GM11168 (cell line): Measurements from ENCODE around the gene VAV2.

Source experiments
- in situ Hi-C: fragments of 300-500 bp; cut with MboI; formaldehyde crosslinking; loops from one replicate; pipeline ENCODE4 v1.12.0; 2022; ENCODE audit warnings: low sequenced_read_pairs; ENCODE audit not compliant: unreplicated experiment

VAV2 gene

DNA sequence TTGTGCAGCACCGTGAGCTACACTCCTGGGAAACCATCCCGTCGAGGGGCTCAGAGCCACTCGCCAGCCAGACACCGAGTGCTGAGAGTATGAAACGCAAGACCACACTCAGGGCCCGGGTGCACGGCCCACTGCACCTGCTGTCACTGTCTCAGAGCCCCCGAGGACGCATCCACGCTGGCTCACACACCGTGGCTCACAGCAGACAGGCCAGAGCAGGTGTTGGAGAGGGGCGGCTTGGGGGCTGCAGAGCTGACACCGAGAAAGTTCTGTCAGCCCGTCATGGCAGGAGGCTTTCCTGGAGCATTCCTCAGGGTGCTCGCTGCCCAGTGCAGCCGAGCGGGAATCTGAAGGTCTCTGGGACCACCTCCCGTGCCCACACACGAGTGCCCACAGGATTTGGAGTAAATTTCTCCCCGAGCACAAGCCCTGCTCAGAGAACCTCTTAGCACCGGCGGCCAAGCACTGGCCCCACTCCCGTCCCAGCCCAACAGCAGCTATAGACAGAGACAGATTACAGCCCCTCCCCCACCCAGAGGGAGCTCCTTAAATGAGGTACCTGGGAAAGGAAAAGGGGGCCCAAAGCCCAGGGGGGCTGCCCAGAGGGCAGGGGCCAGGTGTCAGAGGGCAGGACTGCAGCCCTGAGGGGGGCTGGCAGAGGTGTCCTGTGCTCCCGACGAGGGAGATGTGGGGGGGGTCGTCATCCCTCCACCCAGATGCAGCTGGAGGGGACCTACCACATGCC, 197.9 kb downstream of the VAV2 start:
- in situ Hi-C loops = no loop called here

GRCh38 chr9:133793471-133793870, 198.7 kb downstream of the VAV2 start:
- in situ Hi-C loops = no loop called here

DNA sequence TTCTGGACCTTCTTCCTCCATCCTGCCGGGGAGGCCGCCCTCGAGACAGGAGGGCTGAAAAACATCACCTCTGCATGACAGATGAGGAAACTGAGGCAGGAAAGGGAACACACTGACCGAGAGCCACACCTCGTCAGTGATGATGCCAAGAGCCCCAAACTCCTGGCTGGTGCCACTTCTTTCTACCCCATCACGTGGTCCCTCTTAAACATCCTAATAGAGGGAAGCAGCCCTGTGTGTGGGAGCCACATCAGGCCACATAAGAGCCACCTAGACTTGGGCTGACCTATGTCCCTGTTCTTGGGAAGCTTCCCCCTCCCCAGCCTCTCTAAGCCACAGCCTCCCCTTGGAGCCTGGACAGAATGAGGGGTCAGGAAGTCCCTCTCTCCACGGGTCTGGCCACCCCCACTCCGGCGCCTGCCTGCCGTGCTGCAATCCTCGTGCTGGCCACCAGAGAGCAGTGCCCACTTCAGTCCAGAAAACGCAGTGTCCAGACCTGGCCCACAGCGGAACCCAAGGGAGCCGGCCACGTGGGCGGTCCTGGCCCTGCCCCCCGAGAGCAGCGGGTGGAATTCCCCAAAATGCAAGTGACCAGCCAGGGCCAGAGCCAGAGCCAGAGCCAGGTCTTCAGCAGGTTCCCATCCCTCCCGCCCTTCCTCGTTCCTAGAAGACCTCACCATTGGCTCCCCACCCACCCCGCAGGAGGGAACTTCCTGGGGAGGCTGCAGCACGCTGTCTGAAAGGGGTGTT, 199.2 kb downstream of the VAV2 start:
- in situ Hi-C loops = no loop called here

DNA sequence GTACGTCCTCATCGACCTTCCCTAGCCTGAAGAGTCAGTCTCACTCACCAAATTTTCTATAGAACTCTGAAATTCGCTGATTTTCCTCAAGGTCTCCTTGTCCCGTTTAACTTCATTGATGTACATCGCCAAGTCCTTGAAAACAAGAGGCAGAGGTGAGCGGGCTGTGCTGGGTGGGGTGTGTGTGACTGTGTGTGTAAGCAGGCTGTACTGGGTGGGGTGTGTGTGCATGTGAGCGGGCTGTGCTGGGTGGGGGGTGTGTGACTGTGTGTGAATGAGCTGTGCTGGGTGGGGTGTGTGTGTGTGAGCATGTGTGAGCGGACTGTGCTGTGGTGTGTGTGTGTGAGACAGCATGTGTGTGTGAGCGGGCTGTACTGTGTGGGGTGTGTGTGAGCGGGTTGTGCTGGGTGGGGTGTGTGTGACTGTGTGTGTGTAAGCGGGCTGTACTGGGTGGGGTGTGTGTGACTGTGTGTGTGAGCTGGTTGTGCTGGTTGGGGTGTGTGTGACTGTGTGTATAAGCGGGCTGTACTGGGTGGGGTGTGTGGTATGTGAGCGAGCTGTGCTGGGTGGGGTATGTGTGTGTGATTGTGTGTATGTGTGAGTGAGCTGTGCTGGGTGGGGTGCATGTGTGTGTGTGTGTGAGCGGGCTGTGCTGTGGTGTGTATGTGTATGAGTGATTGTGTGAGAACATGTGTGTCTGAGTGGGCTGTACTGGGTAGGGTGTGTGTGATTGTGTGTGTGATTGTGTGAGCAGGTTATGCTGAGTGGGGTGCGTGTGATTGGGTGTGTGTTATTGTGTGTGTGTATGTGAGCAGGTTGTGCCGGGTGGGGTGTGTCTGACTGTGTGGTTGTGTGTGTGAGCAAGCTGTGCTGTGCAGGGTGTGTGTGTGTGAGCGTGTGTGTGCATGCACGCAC, 200.1 kb downstream of the VAV2 start:
- in situ Hi-C loops = no loop called here

GRCh38 chr9:133791069-133791468, 201.1 kb downstream of the VAV2 start:
- in situ Hi-C loops = no loop called here

GRCh38 chr9:133789778-133790177, 202.3 kb downstream of the VAV2 start:
- in situ Hi-C loops = loop anchor here (5.0 kb wide), 1 partner anchor 203 kb away; the partner anchor contains the start of gene VAV2

- in situ Hi-C loops = loop anchor here (5.0 kb wide), 1 partner anchor 203 kb away; the partner anchor contains the start of gene VAV2
These were observed 203.1 kb downstream of the VAV2 start for GRCh38 chr9:133788819-133789717.

DNA sequence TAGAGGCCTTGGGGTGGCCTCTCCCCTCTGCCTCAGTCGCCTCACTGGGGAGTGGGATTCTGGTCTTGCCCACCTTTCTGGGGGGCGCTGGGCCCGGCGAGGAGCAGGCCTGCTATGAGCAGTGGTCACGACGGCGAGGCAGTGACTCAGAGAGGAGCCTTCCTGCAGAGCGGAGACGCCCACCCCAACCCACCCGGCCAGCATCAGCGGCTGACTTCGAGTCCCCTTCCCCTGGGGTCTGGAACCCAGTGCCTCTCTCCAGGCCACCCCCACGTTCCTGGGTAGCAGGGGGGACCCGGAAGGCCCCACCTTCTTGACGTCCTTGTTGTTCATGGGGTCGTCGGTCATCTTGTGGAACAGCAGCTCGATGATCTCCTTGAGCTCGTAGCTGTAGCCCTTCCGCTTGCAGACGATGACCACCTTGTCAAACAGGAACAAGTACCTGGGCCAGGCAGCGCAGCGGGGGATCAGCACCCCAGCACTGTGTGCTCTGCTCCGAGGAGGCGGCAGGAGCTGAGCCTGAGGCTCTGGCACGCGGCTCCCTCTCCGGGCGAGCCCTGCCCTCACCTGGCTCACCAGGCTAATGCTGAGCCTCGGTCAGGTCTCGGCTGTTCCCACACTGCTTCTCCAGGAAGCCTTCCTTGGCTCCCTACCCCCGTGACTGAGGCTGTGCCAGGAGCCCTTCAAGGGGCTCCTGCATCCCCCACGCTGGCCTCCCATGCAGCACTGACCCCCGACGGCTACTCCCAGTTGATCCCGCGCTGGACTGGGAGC, 203.9 kb downstream of the VAV2 start:
- in situ Hi-C loops = loop anchor here (5.0 kb wide), 1 partner anchor 204 kb away; the partner anchor contains the start of gene VAV2

GRCh38 chr9:133787754-133788025, 204.4 kb downstream of the VAV2 start:
- in situ Hi-C loops = loop anchor here (5.0 kb wide), 1 partner anchor 205 kb away; the partner anchor contains the start of gene VAV2

- in situ Hi-C loops = loop anchor here (5.0 kb wide), 1 partner anchor 205 kb away; the partner anchor contains the start of gene VAV2
These were observed 205.0 kb downstream of the VAV2 start for GRCh38 chr9:133786907-133787753.

- in situ Hi-C loops = loop anchor here (5.0 kb wide), 1 partner anchor 206 kb away; the partner anchor contains the start of gene VAV2
These were observed 205.8 kb downstream of the VAV2 start for GRCh38 chr9:133786371-133786753.

- in situ Hi-C loops = loop anchor here (5.0 kb wide), 1 partner anchor 206 kb away; the partner anchor contains the start of gene VAV2
These were observed 206.3 kb downstream of the VAV2 start for GRCh38 chr9:133785753-133786370.

DNA sequence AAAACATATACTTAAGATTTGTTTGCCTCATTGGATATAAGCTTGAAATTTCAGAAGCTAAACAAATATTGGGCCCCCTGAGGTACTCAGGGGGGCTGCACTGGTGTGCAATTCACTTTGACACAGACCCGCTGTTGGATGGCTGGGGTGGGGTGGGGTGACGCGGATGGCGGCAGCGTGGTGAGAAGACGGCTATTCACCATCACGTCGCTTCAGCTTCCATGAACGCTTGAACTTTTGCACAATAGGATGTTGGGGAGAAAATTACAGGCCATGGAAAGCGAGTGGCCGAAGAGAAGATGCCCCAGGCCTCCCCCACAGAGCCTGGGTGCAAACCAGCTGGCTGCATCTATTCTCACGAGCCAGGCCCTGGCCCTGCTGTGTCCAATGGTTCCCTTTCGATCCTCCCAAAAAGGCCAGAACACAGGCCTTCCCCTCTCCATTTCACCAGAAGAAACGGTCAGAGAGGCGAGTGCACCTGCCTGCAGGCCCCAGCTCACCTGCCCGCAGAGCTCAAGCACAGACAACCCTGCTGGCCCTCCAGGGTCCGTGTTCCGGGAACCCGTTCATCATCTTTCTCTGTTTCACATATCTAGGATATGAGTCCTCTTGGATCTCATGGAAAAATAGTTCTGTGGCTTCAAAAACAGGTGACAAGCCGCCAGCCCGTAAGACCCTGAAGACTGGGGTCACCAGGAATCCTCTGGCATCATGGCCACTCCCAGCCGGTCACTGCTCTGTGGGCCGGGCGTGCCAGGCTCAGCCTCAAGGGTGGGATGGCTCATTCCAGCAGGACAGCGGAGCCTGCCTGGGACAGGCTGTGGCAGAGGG, 207.2 kb downstream of the VAV2 start:
- in situ Hi-C loops = loop anchor here (5.0 kb wide), 1 partner anchor 207 kb away; the partner anchor contains the start of gene VAV2

DNA sequence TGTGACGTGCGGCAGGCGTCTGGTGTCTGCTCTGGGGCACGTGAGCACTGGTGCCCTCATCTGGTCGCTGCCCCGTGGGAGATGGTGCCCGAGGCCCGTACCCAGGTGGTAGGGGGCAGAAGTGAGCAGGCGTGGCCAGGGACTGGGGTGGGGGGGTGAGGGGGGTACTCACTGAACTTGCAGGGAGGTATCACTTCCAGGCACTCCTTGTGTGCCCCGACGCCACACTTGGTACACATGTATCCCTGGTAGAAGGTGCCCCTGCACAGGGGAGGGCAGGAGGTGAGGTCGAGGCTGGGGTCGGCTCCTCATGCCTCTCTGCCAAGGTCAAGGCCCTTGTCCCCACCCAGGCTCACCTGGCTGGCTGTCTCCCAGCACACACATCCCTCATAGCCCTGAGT, 208.8 kb downstream of the VAV2 start:
- in situ Hi-C loops = no loop called here

GRCh38 chr9:133782157-133783130, 209.7 kb downstream of the VAV2 start:
- in situ Hi-C loops = no loop called here
